ENCODE results near the gene PCCA. TPM values are rescaled to one million over a fixed set of nuclear protein-coding genes. Genes with fewer than 3 reads are reported as not detected.
"Not testable (repeated sequence)": the region's sequence is repeated elsewhere in the genome, so short reads cannot be mapped to it uniquely, and the experiment has no call there.

Gene PCCA
- total RNA-seq, 1 donor from 2014 or later, result 72.5 TPM

GRCh38 chr13:100564444-100565223 lies 475.7 kb downstream of the PCCA start:
- intact Hi-C loops (cut with micrococcal nuclease), result no loop called here
- no peak for ATAC-seq
- DNase-seq, result no peak

- DNase-seq (no peak), ATAC-seq (no peak)
- intact Hi-C loops (cut with micrococcal nuclease), result no loop called here
These were observed 476.4 kb downstream of the PCCA start for GRCh38 chr13:100565286-100565685.

GRCh38 chr13:100566543-100566942 lies 477.6 kb downstream of the PCCA start:
- ATAC-seq (no peak), DNase-seq (no peak)
- intact Hi-C loops (cut with micrococcal nuclease), result no loop called here

GRCh38 chr13:100573121-100573520 lies 484.2 kb downstream of the PCCA start:
- peak; percentile 77 for ATAC-seq
- intact Hi-C loops (cut with micrococcal nuclease), result no loop called here

GRCh38 chr13:100577239-100577638 lies 488.3 kb downstream of the PCCA start:
- intact Hi-C loops (cut with micrococcal nuclease); ATAC-seq; DNase-seq: not testable (repeated sequence)

More at GRCh38 chr13:100573121-100573520, 484.2 kb downstream of the PCCA start:
- peak; percentile 67 for DNase-seq

Other genes starting within 250 kb of the PCCA start
- gene ZIC5, start 117.3 kb upstream of the PCCA start, total RNA-seq, result not detected
- not detected for gene ZIC2, start 107.3 kb upstream of the PCCA start, total RNA-seq